GM12878 (cell line): ENCODE results near the gene STXBP1. TPM values are rescaled to one million over a fixed set of nuclear protein-coding genes. Genes with fewer than 3 reads are reported as not detected.

Source experiments
- ATAC-seq: fragments of 200-7000 bp; cut with Tn5 transposase; 3 replicates; pipeline ENCODE4 v1.9.1; 2020; ENCODE audit warnings: mild to moderate bottlenecking, moderate library complexity
- BruUV-seq: library from RNA; stranded (reverse); fragments of 400-500 nt; replicated peaks from 2 replicates; lab custom pipeline; 2021; lab: Mats Ljungman, UMichigan
- CTCF ChIA-PET: fragments of 300-600 bp; sonication (Branson Sonifier 250); formaldehyde crosslinking; extraction: SDS; loops from one replicate; lab custom pipeline; 2021; ENCODE audit warnings: inconsistent platforms; lab: Yijun Ruan, JAX
- POLR2A ChIA-PET: fragments of 350-600 bp; formaldehyde crosslinking; extraction: SDS; loops from one replicate; lab custom pipeline; 2021; ENCODE audit warnings: inconsistent platforms; lab: Charles Lee
- RAD21 ChIA-PET: fragments of 300-600 bp; sonication (Branson Sonifier 250); formaldehyde crosslinking; loops from one replicate; lab custom pipeline; 2023; ENCODE audit warnings: antibody characterized with exemption; ENCODE audit not compliant: unreplicated experiment; lab: Charles Lee
- SMC1A ChIA-PET: fragments of 300-600 bp; sonication (Branson Sonifier 250); formaldehyde crosslinking; loops from one replicate; lab custom pipeline; 2023; ENCODE audit not compliant: unreplicated experiment, uncharacterized antibody; lab: Charles Lee
- DNase-seq: peaks from one replicate; pipeline ENCODE4 v3.0.0-alpha.2; 2011; ENCODE audit warnings: low read depth, low spot score
- FAIRE-seq: peaks from 3 replicates; lab custom pipeline; 2011; peaks lifted over from hg19 to GRCh38; lab: Jason Lieb, UNC
- H2AFZ ChIP-seq: 2 replicates; pipeline ENCODE4 v1.6.0; 2011; ENCODE audit warnings: low read depth, low read length, control low read depth; ENCODE audit not compliant: control insufficient read depth
- H3K27ac ChIP-seq: 2 replicates; pipeline ENCODE4 v1.5.1; 2011; ENCODE audit warnings: control low read depth; ENCODE audit not compliant: control insufficient read depth, insufficient read depth
- H3K27me3 ChIP-seq, 2 experiments: replicated peaks in 1 of 2; 2 replicates each; pipeline versions ENCODE4 v1.6.0 to v1.6.1; 2011; ENCODE audit warnings: low read length in 1 of 2; ENCODE audit not compliant: control insufficient read depth in 2 of 2, insufficient read depth in 2 of 2
- H3K36me3 ChIP-seq, 2 experiments: 2 replicates each; pipeline ENCODE4 v1.5.1; 2011; ENCODE audit warnings: low read length in 1 of 2; ENCODE audit not compliant: control insufficient read depth in 2 of 2, insufficient read depth in 2 of 2
- H3K4me1 ChIP-seq: 2 replicates; pipeline ENCODE4 v1.6.1; 2011; ENCODE audit warnings: mild to moderate bottlenecking, low read length, moderate library complexity, mixed read lengths; ENCODE audit not compliant: control insufficient read depth, insufficient read depth
- H3K4me2 ChIP-seq: 2 replicates; pipeline ENCODE4 v1.6.0; 2011; ENCODE audit warnings: control low read depth; ENCODE audit not compliant: control insufficient read depth, insufficient read depth
- H3K4me3 ChIP-seq: fragments of 200-600 bp; sonication (generic); 2 replicates; pipeline ENCODE4 v1.5.1; 2016
- H3K79me2 ChIP-seq: 2 replicates; pipeline ENCODE4 v1.6.0; 2011; ENCODE audit warnings: low read length; ENCODE audit not compliant: control insufficient read depth, insufficient read depth
- H3K9ac ChIP-seq: 2 replicates; pipeline ENCODE4 v1.8.0; 2011; ENCODE audit warnings: low read length, control low read depth, mixed read lengths; ENCODE audit not compliant: control insufficient read depth, insufficient read depth
- H3K9me3 ChIP-seq: replicated peaks from 3 replicates; pipeline ENCODE4 v1.5.1; 2011; ENCODE audit warnings: mild to moderate bottlenecking, low read length; ENCODE audit not compliant: control insufficient read depth, insufficient read depth
- H4K20me1 ChIP-seq: 2 replicates; pipeline ENCODE4 v1.6.0; 2011; ENCODE audit not compliant: control insufficient read depth, insufficient read depth
- FOXK2 ChIP-seq: fragments of 450-650 bp; IDR thresholded peaks from 2 replicates; pipeline ENCODE4 v1.6.1; 2017; ENCODE audit warnings: mild to moderate bottlenecking, moderate library complexity
- IKZF2 ChIP-seq, 2 experiments: fragments of 450-650 bp; IDR thresholded peaks; 2 replicates each; pipeline ENCODE4 v1.6.1; 2017; ENCODE audit warnings: mild to moderate bottlenecking in 2 of 2, moderate library complexity in 2 of 2
- MTA2 ChIP-seq: fragments of 450-650 bp; IDR thresholded peaks from 2 replicates; pipeline ENCODE4 v1.6.1; 2016; ENCODE audit warnings: low read depth, mild to moderate bottlenecking, moderate library complexity
- MYC ChIP-seq: IDR thresholded peaks from 2 replicates; pipeline ENCODE4 v1.6.1; 2011; ENCODE audit warnings: mild to moderate bottlenecking, low read length, moderate library complexity, inconsistent platforms; ENCODE audit not compliant: insufficient read depth, insufficient replicate concordance, insufficient read length, severe bottlenecking
- PML ChIP-seq: IDR thresholded peaks from 2 replicates; pipeline ENCODE4 v1.6.1; 2012; ENCODE audit warnings: low read length, inconsistent platforms
- RB1 ChIP-seq: fragments of 450-650 bp; formaldehyde crosslinking; IDR thresholded peaks from 2 replicates; pipeline ENCODE4 v1.6.1; 2017; ENCODE audit warnings: mild to moderate bottlenecking, borderline replicate concordance
- STAT3 ChIP-seq: IDR thresholded peaks from 2 replicates; pipeline ENCODE4 v1.6.1; 2011; ENCODE audit warnings: low read depth, low read length, improper control_type of control experiment
- TAF1 ChIP-seq: IDR thresholded peaks from 2 replicates; pipeline ENCODE4 v1.6.1; 2011; ENCODE audit warnings: mild to moderate bottlenecking, low read depth, low read length, borderline replicate concordance
- TARDBP ChIP-seq: IDR thresholded peaks from 2 replicates; pipeline ENCODE4 v1.6.1; 2016; ENCODE audit warnings: borderline replicate concordance
- TCF7 ChIP-seq: IDR thresholded peaks from 2 replicates; pipeline ENCODE4 v1.6.1; 2014; ENCODE audit warnings: antibody characterized with exemption, borderline replicate concordance
- ZNF207 ChIP-seq: fragments of 450-650 bp; IDR thresholded peaks from 2 replicates; pipeline ENCODE4 v1.6.1; 2014; ENCODE audit warnings: antibody characterized with exemption, mild to moderate bottlenecking, borderline replicate concordance
- WGBS: methylation state at CpG from one replicate; pipeline ENCODE4 v1.1.6; 2016; ENCODE audit warnings: low lambda C conversion rate; ENCODE audit not compliant: insufficient replicate concordance, insufficient coverage; ENCODE audit errors: missing lambda C conversion rate; 5-methylcytosine and 5-hydroxymethylcytosine counted together
- in situ Hi-C: fragments of 300-500 bp; cut with MboI; formaldehyde crosslinking; loops from 9 replicates; pipeline ENCODE4 v1.14.3; 2018; ENCODE audit warnings: mixed read lengths
- intact Hi-C: fragments of 100-400 bp; cut with micrococcal nuclease; formaldehyde crosslinking; loops from one replicate; pipeline ENCODE4 v1.14.2; 2022; ENCODE audit not compliant: unreplicated experiment
- polyA plus RNA-seq, 11 experiments: library from polyadenylated mRNA; depleted of rRNA in 4 of 11; unstranded in 6 of 11; stranded (reverse) in 5 of 11; fragments of >200 nt; fragmentation: Nextera tagmentation in 4 of 11; fragmentation: Illumina TruSeq in 1 of 11; extraction: Ambion mirVana in 4 of 11; extraction: Trizol in 1 of 11; gene quantifications; 1 replicate in 1 of 11; 2 replicates in 10 of 11; pipeline versions ENCODE4 v1.2.1 to v1.2.3, GENCODE V29; 2011 to 2016; ENCODE audit warnings: inconsistent platforms in 2 of 11, missing spikeins in 2 of 11, low read depth in 1 of 11
- total RNA-seq, 4 experiments: library from RNA; depleted of rRNA in 3 of 4; stranded (reverse); fragments of >200 nt in 3 of 4; fragmentation: Illumina TruSeq in 1 of 4; extraction: Trizol in 1 of 4; gene quantifications; 2 replicates each; pipeline versions ENCODE4 v1.2.1 to v1.2.3, GENCODE V29; 2013 to 2021
- TF ChIP-seq, protein P1 (sequence below): fragments of 450-650 bp; IDR thresholded peaks from 2 replicates; pipeline ENCODE4 v1.6.1; 2017; ENCODE audit warnings: mild to moderate bottlenecking
- TF ChIP-seq, protein P2 (sequence below): fragments of 450-650 bp; IDR thresholded peaks from 2 replicates; pipeline ENCODE4 v1.6.1; 2017; ENCODE audit warnings: low read depth, mild to moderate bottlenecking, moderate library complexity
- TF ChIP-seq, protein P3 (sequence below): IDR thresholded peaks from 2 replicates; pipeline ENCODE4 v1.6.1; 2012; ENCODE audit warnings: low read length, inconsistent platforms

The STXBP1 gene
- total and polyA plus RNA-seq, 10 of the 15 experiments (the other 5 are each of a cell fraction or from before 2014, with no cell fraction given), result 0.08 to 0.85 (median 0.31) TPM; not detected in 3

- Histone ChIP-seq H4K20me1 (no peaks in the 10 kb centered on the region), H3K27ac (no peak overlapping the region), H3K79me2 (no peaks in the 10 kb centered on the region)
- FAIRE-seq, result no peak
- TF ChIP-seq, protein P1, sequence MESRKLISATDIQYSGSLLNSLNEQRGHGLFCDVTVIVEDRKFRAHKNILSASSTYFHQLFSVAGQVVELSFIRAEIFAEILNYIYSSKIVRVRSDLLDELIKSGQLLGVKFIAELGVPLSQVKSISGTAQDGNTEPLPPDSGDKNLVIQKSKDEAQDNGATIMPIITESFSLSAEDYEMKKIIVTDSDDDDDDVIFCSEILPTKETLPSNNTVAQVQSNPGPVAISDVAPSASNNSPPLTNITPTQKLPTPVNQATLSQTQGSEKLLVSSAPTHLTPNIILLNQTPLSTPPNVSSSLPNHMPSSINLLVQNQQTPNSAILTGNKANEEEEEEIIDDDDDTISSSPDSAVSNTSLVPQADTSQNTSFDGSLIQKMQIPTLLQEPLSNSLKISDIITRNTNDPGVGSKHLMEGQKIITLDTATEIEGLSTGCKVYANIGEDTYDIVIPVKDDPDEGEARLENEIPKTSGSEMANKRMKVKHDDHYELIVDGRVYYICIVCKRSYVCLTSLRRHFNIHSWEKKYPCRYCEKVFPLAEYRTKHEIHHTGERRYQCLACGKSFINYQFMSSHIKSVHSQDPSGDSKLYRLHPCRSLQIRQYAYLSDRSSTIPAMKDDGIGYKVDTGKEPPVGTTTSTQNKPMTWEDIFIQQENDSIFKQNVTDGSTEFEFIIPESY, result no peak
- TF ChIP-seq IKZF2 (IDR thresholded peaks at IDR 0.05) (no peak), PML (no peak), MYC (no peak), RB1 (no peak), ZNF207 (no peak), TARDBP (no peak), MTA2 (no peak), TAF1 (no peak), TCF7 (no peak), STAT3 (no peak), FOXK2 (no peak)
- TF ChIP-seq, protein P2, sequence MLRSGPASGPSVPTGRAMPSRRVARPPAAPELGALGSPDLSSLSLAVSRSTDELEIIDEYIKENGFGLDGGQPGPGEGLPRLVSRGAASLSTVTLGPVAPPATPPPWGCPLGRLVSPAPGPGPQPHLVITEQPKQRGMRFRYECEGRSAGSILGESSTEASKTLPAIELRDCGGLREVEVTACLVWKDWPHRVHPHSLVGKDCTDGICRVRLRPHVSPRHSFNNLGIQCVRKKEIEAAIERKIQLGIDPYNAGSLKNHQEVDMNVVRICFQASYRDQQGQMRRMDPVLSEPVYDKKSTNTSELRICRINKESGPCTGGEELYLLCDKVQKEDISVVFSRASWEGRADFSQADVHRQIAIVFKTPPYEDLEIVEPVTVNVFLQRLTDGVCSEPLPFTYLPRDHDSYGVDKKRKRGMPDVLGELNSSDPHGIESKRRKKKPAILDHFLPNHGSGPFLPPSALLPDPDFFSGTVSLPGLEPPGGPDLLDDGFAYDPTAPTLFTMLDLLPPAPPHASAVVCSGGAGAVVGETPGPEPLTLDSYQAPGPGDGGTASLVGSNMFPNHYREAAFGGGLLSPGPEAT, result no peak
- TF ChIP-seq, protein P3, sequence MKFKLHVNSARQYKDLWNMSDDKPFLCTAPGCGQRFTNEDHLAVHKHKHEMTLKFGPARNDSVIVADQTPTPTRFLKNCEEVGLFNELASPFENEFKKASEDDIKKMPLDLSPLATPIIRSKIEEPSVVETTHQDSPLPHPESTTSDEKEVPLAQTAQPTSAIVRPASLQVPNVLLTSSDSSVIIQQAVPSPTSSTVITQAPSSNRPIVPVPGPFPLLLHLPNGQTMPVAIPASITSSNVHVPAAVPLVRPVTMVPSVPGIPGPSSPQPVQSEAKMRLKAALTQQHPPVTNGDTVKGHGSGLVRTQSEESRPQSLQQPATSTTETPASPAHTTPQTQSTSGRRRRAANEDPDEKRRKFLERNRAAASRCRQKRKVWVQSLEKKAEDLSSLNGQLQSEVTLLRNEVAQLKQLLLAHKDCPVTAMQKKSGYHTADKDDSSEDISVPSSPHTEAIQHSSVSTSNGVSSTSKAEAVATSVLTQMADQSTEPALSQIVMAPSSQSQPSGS, result no peak
- TF ChIP-seq, all 136 proteins: peak for 0
- peaks cover 2% of the 10 kb centered on the region; the same call in 1 of the 3 replicates for H3K9me3 ChIP-seq
- in situ Hi-C loops (no loop called here), intact Hi-C loops (no loop called here)
- ATAC-seq, result no peak
- H3K27me3 ChIP-seq, result no peaks in the 10 kb centered on the region
- no peak overlapping the region for H3K9ac ChIP-seq
- POLR2A ChIA-PET, result no interaction called here
- no peak overlapping the region for H3K4me2 ChIP-seq
- peaks cover 7% of the 10 kb centered on the region for H3K4me1 ChIP-seq
- no peak overlapping the region for H3K4me3 ChIP-seq
- RAD21 ChIA-PET, result no interaction called here
- no peaks in the 10 kb centered on the region for H3K36me3 ChIP-seq
- WGBS, result 41% methylated on average over 8 of the region's 8 CpGs
- no peak overlapping the region for H2AFZ ChIP-seq
- CTCF ChIA-PET, result interaction anchor here (1.0 to 1.3 kb wide), 3 partner anchors 11 to 154 kb away, joined by 3 read pairs; partner anchors contain the start of gene TOR2A
- SMC1A ChIA-PET, result interaction anchor here (0.8 kb wide), 1 partner anchor 332 kb away, joined by 3 read pairs; no protein-coding TSS in a partner anchor
- no TSS peak for BruUV-seq
- DNase-seq, result no peak
Measured at GRCh38 chr9:127580366-127580765, 31.7 kb upstream of the STXBP1 start.
